HK-2 (cell line): Measurements from ENCODE around the gene LDB2.

ENCODE experiments used
- DNase-seq: peaks from one replicate; pipeline ENCODE4 v3.0.0-alpha.2; 2018; ENCODE audit not compliant: unreplicated experiment

The LDB2 gene

DNA sequence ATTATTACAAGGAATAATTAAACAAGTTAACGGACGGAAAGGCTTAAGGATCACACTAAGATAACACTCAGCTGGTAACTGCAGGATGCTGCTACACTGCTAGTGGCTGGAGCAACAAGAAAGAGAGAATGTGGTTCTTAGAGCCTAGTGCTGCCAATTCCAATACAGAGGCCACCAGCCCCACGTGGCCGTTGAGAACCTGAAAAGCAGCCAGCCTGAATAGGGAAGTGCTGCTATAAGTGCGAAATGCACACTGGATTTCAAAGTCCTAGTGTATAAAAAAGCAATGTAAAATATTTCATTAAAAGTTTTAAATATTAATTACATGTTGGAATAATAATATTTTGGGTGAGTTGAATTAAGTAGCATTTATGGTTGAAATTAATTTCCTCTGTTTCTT, 414.9 kb downstream of the LDB2 start:
- DNase-seq = no peak

DNA sequence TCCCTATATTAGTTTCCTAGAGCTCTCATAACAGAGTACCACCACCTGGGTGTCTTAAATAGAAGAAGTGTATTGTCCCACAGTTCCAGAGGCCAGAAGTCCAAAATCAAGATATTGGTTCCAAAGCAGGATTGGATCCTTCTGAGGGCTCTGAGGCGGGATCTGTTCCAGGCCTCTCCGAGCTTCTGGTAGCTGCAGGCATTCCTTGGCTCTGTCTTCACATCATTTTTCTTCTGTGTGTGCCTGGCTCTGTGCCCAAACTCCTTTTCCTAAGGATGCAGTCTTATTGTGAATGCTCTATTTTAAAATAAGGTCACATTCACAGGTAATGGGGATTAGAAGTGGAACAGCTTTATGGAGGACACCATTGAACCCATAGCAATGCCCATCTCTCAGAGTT, 418.4 kb downstream of the LDB2 start:
- no peak for DNase-seq

DNA sequence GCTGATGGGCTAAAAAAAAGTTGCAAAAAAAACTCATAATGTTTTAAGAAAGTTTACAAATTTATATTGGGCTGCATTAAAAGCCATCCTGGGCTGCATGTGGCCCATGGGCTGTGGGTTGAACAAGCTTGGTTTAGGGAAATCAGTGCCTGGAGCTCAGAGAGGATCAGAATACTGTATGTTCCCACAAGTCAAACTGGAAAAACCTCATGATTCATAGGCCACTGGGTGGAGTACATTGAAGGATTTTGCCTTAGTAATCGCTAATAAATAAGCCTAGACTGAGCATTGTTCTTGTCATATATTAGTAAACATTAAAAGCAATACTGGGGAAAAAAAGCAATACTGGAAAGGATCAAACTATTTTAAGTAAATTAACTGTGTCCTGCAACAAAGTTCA, 425.9 kb downstream of the LDB2 start:
- DNase-seq = no peak

DNA sequence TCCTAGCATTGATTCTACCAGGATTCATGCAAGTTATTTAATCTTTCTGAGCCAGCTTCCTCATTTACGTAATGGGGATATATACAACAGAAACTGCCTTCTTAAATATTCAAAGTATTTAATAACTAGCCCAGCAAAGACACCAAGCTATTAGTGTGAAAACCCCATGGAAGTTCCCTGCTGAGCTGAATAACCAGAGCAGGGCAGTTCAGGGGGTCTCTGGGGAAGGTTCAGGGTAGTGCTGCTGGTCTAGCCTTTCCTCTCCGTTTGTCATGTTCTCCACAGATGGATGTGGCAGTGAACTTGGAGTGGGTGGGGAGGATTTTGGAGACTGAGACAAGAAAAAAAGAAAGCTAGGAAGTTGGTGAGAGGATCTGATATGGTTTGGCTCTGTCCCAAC, 431.4 kb downstream of the LDB2 start:
- DNase-seq = no peak

DNA sequence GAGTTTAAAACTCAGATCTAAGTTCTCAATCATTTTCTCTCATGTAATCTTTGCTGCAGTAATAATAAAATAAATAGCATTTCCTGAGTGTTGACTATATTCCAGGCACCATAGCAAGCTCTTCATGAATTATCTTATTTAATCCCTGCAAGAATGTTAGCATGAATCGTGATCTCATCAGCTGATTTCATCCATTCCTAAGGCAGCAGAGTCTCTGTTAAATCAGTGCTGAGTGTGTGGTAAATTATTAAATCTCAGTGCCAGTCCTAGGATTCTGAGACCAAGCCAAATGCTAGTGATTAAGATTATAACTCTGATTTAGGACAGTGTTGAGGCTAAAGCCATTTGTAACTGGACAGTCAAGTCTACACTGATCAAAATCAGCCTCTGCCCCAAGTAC, 431.9 kb downstream of the LDB2 start:
- no peak for DNase-seq

DNA sequence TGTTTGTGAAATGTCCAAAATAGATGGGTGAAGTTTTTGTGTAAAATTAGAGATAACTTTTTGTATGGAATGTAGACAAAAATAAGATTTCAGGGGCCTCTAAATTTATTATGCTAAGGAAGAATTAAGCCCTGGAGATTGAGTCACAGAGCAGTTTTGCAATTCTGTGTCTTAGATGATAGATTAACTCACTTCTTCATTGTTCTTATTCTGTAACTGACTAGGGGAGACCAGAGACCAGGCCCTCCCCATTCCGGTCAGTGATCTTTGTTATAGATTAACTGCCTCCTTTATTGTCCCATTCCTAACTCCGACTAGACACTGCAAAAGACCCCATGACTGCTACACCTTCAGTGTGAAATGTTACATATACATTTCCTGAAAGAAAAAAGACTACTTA, 433.8 kb downstream of the LDB2 start:
- DNase-seq = no peak

DNA sequence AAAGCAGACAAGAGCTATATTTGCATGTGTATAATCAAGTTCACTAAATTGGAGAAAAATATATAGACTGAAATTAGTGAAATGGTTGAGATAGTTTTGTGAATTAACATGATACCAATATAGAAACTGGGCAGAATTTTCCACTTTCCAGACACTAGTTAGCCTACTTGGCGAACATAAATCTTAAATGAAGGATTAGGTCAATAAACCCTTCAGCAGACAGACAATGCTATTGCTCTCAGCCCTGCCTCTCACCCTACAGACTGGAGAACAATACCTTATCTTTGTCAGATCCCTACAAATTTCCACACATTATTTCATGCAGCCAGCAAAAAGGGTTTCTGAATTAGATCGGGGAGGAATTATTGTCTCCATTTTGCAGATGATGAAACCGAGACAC, 435.8 kb downstream of the LDB2 start:
- no peak for DNase-seq

DNA sequence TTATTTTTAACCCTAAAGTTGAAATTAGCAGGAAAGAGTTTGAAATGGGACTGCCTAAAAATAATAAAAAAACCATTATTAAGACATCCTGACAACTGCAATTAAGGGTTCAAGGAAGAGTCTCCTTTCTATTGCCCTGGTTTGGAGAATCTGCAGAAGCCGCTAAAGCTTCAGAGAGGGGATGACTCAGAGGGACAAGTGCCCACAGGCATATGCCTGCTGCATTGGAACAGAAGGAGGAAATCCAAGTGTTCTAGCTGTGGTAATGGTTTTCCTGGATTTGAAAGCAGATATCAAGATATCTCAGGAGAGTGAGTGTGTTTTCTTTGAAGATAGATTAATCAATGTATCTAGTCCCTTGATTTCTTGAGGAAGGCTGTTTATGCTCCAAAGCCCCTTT, 437.1 kb downstream of the LDB2 start:
- no peak for DNase-seq

DNA sequence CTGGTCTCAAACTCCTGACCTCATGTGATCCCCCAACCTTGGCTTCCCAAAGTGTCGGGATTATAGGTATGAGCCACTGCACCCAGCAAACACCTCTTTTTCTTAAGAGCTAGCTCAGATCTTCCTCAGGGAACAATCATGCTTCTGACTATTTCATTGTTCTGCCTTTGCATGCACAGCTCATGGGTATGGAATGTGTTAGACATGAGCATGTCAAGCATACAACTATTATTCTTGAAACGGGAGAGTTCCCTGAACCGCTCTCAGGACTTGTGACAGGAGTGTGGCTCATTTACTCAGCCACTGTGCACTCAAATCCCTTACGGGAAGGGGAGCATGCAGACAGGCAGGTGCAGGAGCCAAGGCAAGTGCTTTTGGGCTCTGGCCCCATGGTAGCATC, 440.5 kb downstream of the LDB2 start:
- DNase-seq = no peak
